Upper lobe of left lung (tissue), 4 donors: ENCODE results near the gene CFAP97D2.
"Not testable (repeated sequence)": the region's sequence is repeated elsewhere in the genome, so short reads cannot be mapped to it uniquely, and the experiment has no call there.

Experiments used
- EP300 ChIP-seq, 4 donors: sonication (generic); formaldehyde crosslinking; IDR thresholded peaks; one replicate each; pipeline ENCODE4 v1.5.1; 2017; ENCODE audit warnings: antibody characterized with exemption in 4 of 4, control low read depth in 2 of 4
- POLR2A ChIP-seq, 4 donors: fragments of 450-650 bp; IDR thresholded peaks; one replicate each; pipeline ENCODE4 v1.5.1; 2016 to 2017; ENCODE audit warnings: antibody characterized with exemption in 4 of 4, mild to moderate bottlenecking in 2 of 4
- POLR2AphosphoS5 ChIP-seq, 2 donors: sonication (generic); formaldehyde crosslinking; IDR thresholded peaks; one replicate each; pipeline ENCODE4 v1.5.1; 2017; ENCODE audit warnings: antibody characterized with exemption in 2 of 2
- TF ChIP-seq, protein P1 (sequence below), 6 experiments: fragments of 450-650 bp in 4 of 6; fragments of 200-600 bp in 2 of 6; sonication (generic) in 2 of 6; IDR thresholded peaks; one replicate each; pipeline ENCODE4 v1.5.1; 2016 to 2019; ENCODE audit warnings: antibody characterized with exemption in 6 of 6

DNA sequence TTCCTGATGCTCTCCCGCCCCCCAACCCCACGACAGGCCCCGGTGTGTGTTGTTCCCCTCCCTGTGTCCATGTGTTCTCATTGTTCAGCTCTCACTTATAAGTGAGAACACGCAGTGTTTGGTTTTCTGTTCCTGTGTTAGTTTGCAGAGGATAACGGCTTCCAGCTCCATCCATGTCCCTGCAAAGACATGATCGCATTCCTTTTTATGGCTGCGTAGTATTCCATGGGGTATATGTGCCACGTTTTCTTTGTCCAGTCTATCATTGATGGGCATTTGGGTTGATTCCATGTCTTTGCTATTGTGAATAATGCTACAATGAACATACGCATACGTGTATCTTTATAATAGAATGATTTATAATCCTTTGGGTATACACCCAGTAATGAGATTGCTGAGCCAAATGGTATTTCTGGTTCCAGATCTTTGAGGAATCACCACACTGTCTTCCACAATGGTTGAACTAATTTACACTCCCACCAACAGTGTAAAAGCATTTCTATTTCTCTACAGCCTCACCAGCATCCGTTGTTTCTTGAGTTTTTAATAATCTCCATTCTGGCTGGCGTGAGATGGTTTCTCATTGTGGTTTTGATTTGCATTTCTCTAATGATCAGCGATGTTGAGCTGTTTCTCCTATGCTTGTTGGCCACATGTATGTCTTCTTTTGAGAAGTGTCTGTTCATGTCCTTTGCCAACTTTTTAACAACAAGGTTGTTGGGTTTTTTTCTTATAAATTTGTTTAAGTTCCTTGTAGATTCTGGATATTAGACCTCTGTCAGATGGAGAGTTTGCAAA lies 20.0 kb upstream of the CFAP97D2 start:
- TF ChIP-seq, protein P1, sequence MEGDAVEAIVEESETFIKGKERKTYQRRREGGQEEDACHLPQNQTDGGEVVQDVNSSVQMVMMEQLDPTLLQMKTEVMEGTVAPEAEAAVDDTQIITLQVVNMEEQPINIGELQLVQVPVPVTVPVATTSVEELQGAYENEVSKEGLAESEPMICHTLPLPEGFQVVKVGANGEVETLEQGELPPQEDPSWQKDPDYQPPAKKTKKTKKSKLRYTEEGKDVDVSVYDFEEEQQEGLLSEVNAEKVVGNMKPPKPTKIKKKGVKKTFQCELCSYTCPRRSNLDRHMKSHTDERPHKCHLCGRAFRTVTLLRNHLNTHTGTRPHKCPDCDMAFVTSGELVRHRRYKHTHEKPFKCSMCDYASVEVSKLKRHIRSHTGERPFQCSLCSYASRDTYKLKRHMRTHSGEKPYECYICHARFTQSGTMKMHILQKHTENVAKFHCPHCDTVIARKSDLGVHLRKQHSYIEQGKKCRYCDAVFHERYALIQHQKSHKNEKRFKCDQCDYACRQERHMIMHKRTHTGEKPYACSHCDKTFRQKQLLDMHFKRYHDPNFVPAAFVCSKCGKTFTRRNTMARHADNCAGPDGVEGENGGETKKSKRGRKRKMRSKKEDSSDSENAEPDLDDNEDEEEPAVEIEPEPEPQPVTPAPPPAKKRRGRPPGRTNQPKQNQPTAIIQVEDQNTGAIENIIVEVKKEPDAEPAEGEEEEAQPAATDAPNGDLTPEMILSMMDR (IDR thresholded peaks at IDR 0.05), result not testable (repeated sequence)
- TF ChIP-seq POLR2A, EP300, POLR2AphosphoS5 (IDR thresholded peaks at IDR 0.05): not testable (repeated sequence)
